ENCODE measurements around the gene RABGAP1L.

GRCh38 chr1:174825127-174825526 lies 665.8 kb downstream of the RABGAP1L start:
- no peak for TF ChIP-seq EP300 (IDR thresholded peaks at IDR 0.05)
- TF ChIP-seq CTCF (IDR thresholded peaks at IDR 0.05) = no peak
- TF ChIP-seq POLR2A (IDR thresholded peaks at IDR 0.05) = no peak
- TF ChIP-seq POLR2AphosphoS5 (IDR thresholded peaks at IDR 0.05) = no peak

All from gastroesophageal sphincter (tissue), 3 donors.